Activated CD4-positive, alpha-beta T cell treated with anti-CD3 and anti-CD28 coated beads for 1 hour (primary cell): ENCODE results near the gene SMIM20.
"Not testable (repeated sequence)": the region's sequence is repeated elsewhere in the genome, so short reads cannot be mapped to it uniquely, and the experiment has no call there.

Source experiments
- DNase-seq: peaks from one replicate; pipeline ENCODE4 v3.0.0-alpha.2; 2020

Gene SMIM20

DNA sequence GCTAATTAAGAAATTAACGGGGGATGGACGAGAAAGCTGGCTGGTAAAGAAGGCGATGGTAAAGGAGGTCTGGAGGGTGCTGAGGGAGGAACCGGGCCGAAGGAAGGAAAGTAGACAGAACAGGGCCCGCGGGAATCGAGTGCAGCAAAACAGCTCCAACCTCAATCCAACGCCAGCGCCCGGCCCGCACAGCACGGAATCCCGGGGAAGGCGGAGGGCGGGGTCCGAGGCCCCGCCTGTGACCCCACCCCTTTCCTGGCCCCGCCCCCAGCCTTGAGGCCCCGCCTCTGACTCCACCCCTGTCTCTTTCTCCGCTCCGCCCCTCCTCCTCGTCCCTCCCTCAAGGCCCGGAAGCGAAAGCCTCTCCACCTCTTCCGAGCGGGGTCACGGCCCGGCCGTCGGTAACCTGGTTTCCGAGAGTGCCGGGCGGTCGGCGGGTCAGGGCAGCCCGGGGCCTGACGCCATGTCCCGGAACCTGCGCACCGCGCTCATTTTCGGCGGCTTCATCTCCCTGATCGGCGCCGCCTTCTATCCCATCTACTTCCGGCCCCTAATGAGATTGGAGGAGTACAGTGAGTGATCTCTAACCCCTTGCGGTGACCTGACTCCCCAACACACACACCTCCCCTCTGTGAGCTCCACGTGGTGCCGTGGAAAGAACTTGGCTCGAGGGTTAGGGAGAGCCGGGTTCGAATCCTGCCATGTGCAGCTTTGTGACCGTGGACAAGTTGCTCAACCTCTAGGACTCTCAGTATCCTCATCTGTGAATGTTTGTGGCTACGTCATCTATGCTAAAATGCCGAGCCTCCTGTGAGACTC, at the start of gene SMIM20:
SMIM20 (plus strand) TSS at position 370 of the 819 bp plus-strand sequence; CDS start at position 464, 94 bp downstream.
- peak; percentile 82 for DNase-seq

- DNase-seq = no peak
Measured at GRCh38 chr4:25865586-25865985, 48.4 kb upstream of the SMIM20 start.

DNA sequence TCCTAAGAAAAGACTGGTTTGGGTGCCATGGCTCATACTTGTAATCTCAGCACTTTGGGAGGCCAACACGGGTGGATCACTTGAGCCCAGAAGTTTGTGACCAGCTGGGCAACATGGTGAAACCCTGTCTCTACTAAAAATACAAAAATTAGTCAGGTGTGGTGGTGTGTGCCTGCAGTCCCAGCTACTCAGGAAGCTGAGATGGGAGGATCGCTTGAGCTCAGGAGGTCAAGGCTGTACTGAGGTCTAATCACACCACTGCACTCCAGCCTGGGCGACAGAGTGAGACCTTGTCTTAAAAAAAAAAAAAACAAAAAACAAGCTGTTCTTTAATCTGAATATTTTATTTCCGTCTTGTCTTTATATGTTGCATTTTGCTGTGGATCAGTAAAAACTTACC, 47.6 kb upstream of the SMIM20 start:
- not testable (repeated sequence) for DNase-seq

DNA sequence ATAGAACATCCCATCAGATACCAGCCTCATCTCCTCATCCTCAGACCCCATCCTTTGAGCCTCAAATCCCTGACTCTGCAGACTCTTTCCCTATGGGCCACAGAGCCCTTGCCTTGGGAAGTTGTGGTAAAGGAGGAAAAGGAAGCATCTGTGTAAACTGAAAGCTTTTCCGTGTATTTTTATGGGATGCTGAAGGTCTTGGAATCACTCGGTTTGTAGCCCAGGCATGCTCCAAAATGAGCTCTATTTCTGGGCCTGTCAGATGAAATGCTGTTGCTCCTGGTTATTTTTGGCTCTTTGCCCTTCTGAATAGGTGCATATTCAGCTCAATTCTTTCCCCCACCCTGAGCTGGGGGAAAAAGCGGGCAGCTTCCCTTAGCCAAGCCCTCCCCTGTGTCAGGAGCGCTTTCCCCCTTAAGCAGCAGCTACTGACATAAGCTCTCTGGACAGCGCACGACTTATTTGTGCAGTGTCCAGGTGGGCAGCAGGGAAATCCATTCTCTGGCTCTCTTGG, 46.2 kb upstream of the SMIM20 start:
- DNase-seq = no peak

DNA sequence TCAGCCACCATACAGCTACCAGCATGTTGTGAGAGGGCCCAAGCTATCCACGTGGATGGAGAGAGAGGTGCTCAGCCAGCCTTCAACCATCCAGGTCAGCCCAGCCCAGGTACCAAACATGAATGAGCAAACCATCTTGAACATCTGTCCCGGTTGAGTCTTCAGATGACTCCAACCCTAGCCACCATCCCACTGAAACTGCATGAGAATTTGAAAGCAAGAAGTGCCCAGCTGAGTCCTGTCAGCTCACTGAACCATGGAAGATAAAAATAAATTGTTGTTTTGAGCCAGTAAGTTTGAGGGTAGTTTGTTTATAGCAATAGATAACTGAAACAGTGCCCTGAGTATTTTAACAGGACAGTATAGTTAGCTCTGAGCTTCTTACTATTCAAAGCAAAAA, 43.9 kb upstream of the SMIM20 start:
- no peak for DNase-seq

DNA sequence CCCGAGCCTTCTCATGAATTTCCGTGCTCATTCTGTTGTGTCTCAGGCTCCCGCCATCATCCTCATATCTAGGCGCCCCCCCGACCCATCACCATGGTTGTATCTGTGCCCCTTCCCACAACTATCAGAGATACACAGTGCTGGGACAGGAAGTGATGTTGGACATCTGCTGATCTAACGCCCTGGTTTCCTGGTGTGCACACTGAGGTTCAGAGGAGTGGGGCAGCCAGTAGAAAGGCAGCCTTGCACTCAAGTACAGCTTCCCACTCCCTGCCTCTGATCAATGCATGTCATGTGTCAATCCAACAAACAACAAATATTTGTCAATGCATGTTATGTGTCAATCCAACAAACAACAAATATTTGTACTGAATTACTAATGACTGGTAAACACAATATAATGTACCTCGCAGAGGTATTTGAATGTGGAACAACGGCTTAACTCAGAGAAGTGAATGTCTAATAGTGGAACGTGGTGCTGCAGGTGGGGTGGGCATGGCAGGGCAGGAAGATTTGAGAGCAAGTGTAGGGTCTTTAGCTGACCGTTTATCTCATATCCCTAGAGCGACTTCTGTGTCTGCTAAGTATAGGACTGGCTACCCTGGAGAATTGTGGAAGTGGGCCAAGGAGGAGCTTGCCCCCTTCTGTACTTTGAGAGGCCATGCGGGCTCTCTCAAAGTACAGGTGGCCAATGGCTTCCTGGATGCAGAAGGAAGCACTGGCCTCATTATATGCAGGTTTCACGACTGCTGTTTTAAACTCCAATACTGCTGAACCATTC, 41.0 kb upstream of the SMIM20 start:
- no peak for DNase-seq

DNA sequence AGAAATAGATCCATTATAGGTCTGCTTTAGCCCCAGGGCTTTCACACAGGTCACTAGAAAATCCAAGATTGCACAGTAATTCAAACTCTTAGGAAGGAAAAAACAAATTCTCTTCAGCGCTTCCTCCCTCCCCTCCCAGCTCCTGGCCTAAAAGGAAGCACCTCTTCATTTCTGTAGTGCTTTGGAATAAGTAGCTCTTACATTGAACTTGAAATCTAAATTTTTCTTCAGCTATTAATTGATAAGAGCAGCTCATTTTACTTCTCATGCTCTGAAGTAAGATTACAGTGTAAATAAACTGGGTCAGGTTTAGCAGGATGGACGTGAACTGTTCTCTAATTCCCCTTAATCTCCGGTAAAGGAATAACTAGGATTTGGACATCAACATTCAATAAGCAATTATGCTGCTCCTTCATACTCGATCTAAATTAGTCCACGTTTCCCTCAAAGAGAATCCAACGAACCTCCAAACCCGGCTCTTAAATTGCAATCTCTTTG, 40.3 kb upstream of the SMIM20 start:
- no peak for DNase-seq

DNA sequence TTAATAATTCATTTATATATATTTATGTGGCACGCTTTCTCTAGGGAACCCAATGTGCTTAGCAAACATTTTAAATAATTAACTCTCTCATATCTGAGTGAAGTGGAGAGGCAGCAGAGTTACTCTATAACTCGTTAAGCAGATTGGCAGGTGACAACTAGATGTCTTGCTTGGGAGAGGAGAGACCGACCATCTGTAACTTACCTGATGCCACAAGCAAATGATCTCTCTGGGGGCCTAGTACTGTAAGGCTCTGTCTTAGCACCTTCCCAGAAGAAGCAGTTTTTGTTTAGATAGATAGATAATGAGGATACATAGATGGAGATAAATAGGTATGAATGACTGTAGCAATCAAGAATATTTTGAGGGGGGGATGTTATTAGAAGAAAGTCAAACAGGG, 39.4 kb upstream of the SMIM20 start:
- DNase-seq = no peak

DNA sequence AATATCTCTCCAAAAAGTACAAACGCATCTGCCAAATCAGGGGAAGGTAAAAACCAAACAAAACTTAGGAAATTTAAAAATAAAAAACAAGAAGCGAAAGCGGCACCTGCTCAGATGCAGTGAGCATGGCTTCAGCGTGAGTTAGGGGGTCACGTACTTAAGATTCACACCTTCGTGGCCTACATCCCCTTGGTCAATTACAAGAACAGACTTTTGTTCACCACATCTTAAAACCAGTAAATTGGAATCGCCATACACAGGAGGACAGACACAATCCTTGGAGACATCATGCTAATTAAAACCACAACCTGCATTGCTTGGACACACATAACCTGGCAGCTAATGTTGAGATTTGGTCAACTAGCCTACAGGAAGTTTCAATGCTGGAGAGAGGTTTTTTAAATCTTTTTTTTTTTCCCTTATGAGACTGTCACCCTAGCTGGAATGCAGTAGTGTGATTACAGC, 38.7 kb upstream of the SMIM20 start:
- no peak for DNase-seq

- no peak for DNase-seq
Measured at GRCh38 chr4:25878676-25879075, 35.3 kb upstream of the SMIM20 start.

- no peak for DNase-seq
Measured at GRCh38 chr4:25879091-25879584, 34.9 kb upstream of the SMIM20 start.

- DNase-seq = no peak
Measured at GRCh38 chr4:25879587-25879986, 34.4 kb upstream of the SMIM20 start.

GRCh38 chr4:25879991-25880651, 33.9 kb upstream of the SMIM20 start:
- DNase-seq = no peak

GRCh38 chr4:25881193-25881592, 32.8 kb upstream of the SMIM20 start:
- DNase-seq = no peak

GRCh38 chr4:25882226-25882625, 31.8 kb upstream of the SMIM20 start:
- no peak for DNase-seq

- DNase-seq = no peak
Measured at GRCh38 chr4:25883565-25883964, 30.5 kb upstream of the SMIM20 start.

DNA sequence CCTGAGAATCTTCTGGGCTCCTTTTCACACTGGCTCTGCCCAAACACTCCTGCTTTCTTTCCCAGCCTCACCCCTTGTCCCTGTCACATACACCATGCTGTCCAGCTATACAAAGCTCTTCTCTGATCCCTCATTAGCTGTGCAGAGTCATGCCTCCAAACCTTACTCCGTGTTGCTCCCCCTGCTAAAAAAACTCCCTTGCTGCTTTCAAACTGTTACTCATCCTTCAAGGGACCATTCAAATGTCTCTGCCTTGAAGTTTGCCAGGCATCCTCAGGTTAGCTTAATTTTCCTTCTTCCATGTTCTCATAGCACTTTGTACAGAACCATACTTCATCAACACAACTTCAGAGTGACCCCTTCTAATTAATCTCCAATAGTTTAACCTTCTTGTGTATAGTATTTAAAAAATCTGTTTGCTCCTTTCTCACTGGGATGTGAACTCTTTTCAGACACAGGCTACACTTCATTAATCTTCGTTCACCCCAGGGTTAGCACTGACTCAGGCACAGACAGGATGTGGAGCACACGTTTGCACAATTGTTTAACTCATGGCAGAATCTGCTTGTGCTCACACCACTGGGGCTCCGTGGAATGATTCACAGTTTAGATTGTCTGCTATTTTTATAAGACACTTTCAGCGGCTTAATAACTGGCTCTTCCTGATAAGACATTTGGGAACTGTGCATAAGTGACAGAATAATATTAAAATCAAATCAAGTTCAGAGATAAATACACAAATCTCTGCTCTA, 29.8 kb upstream of the SMIM20 start:
- DNase-seq = no peak

DNA sequence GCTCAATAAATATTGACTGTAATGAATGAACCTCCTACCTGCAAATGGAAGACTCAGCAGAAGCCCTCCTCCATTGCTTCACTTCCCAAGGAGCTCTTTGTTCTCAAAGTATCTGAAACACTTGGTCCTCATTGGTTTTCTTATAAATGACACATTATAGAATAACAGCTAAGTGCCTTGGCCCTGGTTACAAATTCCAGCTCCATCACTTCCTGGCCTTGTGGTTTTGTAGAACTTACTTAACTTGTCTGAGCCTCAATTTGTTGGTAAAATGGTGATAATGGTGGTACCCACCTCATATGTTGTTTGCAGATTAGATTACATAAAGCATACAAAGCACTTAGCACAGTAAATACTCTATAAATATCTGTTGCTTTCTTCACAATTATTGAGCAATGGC, 25.2 kb upstream of the SMIM20 start:
- DNase-seq = no peak

GRCh38 chr4:25889589-25890503, 24.2 kb upstream of the SMIM20 start:
- no peak for DNase-seq

- no peak for DNase-seq
Measured at GRCh38 chr4:25890571-25891485, 23.2 kb upstream of the SMIM20 start.
